HG03159 (cell line): ENCODE results near the gene FGGY.

Source experiments
- ATAC-seq: cut with Tn5 transposase; IDR thresholded peaks from one replicate; pipeline ENCODE4 v1.9.1; 2021; ENCODE audit warnings: mild to moderate bottlenecking, moderate library complexity; ENCODE audit not compliant: unreplicated experiment

Gene FGGY

DNA sequence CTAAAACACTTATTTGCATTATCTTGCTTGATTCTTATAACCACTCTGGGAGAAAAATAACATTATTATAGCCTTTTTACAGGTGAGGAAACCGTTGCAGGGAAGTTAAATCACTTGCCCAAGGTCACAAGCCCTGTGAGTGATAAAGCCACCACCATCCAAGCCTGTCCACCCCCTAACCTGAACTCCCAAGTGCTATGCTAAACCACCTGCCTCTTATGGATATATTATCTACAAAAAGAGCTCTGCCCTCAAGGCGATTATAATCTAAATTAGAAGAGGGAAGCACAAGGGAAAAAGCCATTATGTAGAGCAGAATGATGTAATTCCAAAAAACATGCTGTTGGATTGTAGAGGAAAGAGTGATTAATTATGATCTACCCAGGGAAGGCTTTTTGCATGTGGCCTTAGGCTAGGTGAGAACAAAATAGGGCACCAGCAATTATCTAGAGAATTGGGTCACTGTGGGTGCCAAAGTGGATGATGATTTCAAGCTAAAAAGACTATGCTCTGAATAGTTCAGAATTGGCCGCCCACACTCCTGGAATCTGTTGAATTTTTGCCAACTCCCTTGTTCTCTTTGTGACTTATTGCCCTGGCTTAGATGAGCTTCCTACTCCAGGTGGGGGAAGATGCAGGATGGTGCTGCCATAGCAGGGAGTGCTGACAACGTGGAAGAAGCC, 205.3 kb downstream of the FGGY start:
- ATAC-seq, result no peak

GRCh38 chr1:59504276-59504675, 207.4 kb downstream of the FGGY start:
- ATAC-seq, result no peak

DNA sequence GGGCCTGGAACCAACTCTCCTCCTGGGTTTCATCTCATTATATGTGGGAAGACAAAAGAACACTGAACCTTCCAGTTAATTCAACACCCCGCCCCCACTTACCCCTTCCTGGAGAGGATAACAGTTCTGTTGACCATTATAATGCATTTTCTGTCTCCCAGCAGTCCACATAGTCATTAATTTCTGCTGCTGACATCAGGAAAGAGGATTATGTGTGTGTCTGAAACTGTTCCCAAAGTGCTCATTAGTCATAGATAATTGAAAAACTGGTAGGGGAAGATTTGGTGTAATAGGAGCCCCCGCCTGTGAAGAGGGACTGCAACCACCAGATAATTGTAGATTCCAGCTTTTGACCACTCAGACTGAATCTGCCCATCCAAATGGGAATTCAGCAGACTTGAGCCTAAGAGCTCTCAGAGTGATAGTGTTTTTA, 208.7 kb downstream of the FGGY start:
- ATAC-seq, result no peak

- peak; percentile 89 for ATAC-seq
Observed at GRCh38 chr1:59506952-59507351, 210.1 kb downstream of the FGGY start.

DNA sequence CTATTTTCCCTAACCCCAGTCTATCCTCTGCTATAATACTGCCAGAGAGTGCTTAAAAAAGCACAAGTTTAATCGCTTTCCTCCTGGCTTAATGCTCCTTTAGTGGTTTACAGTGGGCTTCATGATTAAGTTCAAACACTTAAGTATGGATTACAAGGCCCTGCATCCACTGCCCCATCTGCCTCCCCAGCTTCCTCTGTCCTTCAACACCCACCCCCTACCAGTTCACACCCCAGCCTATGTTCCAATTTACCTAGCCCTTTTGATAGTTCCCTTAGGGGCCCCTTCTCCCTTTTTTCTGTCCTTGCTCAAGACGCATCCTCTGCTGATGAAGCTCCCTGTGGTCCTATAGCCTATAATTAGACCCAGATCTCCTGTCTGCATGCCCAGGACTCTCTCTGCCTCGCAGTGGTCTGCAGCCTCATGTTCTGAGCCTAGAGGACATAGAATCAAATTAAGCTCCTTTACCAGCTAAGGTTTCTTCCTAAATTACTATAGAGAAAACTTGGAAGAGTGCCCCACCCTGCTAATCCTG, 212.5 kb downstream of the FGGY start:
- ATAC-seq, result no peak

DNA sequence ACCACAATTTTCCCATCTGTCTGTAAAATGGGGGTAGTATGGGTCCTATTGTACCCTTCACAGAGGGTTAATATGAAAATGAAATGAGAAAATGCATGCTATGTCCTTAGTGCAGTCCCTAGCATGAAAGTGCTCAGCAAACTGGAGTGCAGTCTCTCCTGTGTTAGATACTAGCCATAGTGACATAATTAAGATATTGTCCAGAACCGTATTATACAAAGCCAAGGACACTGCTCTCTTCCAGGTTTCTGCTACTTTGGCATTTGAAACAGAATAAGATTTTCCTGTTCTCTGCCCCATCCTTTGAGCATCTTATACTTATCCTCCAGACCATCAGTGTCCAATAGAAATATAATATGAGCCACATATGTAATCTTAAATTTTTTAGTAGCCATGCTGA, 213.4 kb downstream of the FGGY start:
- no peak for ATAC-seq

DNA sequence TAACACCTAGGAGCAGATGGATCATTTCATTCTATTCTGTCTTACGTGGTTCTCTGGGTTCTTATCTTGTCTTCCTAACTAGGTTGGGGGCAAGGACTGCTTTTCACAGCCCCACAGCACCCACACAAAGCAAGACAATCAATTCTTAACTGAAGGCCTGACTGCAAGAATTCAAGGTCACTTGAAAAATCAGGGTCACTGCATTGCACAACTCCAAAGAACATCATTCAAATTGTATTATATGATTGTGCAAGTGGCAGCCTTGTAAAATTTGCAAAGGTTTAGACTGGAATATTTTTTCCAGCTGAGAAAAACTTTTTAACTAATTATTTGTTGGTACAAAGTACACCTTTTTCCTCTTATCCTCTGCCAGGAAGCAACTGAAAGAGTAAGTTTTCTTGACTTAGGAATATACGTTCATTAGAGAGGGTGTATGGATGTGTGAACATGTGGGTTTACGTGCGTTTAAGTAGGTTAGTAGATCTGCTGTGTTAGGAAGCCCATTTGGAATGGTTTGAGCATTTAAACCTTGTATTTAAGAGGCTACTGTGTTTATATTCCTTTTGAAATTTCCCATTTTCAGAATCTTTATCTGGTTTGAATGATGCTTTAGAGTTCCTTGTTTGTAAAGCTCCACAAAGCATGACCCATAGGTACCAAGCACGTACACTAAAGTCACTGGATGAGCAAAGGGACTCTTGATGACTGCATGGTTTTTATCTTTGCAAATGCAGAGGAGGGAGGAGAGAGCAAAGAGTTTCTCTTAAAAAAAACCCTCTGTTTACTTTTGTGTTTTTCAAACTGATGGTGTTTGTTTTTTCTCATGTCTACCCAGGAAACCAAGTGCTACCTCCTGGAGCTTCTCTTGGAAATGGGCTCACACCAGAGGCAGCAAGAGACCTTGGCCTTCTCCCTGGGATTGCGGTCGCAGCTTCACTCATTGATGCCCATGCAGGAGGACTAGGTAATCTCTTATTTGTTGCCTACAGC, 214.9 kb downstream of the FGGY start:
- no peak for ATAC-seq

DNA sequence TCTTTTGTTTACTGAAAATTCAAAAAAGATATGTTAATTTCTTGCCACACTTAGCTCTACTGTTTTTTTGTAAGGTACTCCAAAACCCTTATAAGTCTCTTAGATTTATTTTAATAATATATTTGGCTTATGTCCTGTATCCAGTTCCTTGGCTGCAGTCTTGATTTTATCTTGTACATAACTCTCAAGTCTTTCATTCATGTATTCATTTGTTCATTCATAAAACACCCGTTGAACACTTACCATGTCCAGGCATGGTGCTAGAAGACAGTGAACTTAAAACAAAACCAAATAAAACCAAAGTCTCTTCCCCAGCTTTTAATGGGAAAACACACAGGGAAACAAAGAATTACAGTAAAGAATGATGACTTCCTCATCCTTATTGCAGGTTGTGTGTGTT, 215.8 kb downstream of the FGGY start:
- no peak for ATAC-seq

DNA sequence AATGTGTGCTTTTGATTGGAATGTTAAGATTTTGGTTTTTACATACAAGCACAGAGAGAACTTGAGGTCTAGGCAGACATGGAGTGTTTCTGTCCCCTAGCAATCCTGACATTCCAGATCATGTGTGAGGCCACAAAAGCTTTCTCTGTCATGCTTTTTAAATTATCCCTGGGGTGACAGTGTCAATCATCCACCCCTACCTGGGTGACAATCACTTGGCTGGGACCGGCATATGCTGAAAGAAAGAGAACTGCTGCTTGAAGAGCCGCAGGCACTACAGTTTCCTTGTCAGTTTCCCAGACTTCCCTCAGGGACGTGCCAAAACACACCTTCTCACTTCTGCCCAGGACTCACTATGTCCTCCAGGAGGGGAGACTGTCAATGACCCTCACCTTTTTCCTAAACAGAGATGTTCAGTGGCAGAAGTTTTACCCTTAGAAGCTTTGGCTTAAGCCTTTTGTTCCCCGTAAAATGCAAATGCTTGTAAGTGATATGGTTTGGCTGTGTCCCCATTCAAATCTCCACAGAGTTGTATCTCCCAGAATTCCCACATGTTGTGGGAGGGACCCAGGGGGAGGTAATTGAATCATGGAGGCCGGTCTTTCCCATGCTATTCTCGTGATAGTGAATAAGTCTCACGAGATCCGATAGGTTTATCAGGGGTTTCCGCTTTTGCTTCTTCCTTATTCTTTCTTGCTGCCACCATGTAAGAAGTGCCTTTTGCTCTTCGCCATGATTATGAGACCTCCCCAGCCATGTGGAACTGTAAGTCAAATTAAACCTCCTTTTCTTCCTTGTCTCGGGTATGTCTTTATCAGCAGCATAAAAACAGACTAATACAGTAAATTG, 217.4 kb downstream of the FGGY start:
- ATAC-seq, result no peak

GRCh38 chr1:59516881-59517280, 220.0 kb downstream of the FGGY start:
- ATAC-seq, result no peak

GRCh38 chr1:59520194-59520593, 223.3 kb downstream of the FGGY start:
- ATAC-seq, result no peak

GRCh38 chr1:59520827-59521418, 224.0 kb downstream of the FGGY start:
- no peak for ATAC-seq

- no peak for ATAC-seq
Observed at GRCh38 chr1:59521456-59521855, 224.6 kb downstream of the FGGY start.

- ATAC-seq, result no peak
Observed at GRCh38 chr1:59522925-59523505, 226.1 kb downstream of the FGGY start.

GRCh38 chr1:59523745-59524450, 227.0 kb downstream of the FGGY start:
- no peak for ATAC-seq

DNA sequence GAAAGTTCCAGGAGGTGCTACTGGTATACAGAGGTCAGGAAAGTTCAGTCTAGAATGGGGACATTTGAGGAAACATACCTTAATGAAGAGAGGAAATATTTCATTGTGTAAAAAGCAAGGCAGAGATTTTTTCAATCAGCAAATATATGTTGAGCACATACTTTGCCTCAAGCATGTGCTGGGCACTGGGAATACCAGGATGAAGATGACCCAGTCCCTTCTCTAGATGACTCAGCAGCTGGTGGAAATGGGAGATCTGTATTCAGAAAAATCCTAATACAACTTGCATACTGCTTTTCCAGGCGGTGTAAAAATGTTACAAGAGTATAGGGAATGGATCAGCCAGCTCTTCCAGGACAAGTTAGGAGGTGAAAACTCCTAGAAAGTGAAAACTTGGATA, 229.3 kb downstream of the FGGY start:
- ATAC-seq, result no peak

GRCh38 chr1:59528471-59528870, 231.6 kb downstream of the FGGY start:
- no peak for ATAC-seq

DNA sequence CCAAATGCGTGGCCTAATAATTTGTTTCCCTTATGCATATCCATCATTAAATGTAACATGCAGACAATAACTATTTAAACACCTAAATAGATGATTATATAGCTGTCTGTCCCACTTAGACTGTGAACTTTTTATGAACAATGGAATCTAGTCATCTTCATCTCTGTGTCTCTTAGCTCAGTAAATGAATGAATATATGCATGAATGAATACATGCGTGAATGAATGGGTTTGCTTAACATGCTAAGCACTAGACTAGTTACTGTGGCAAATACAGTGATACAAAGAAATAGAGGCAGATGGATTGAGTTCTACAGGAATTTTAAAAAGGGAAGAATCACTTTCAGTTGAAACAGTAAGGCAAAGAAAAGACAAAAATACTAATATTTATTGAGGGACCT, 232.0 kb downstream of the FGGY start:
- ATAC-seq, result no peak

GRCh38 chr1:59530119-59530518, 233.2 kb downstream of the FGGY start:
- no peak for ATAC-seq

GRCh38 chr1:59532102-59532501, 235.2 kb downstream of the FGGY start:
- no peak for ATAC-seq
